ENCODE measurements around the gene KLHL26. TPM values are rescaled to one million over a fixed set of nuclear protein-coding genes. Genes with fewer than 3 reads are reported as not detected.

Gene KLHL26
- polyA plus RNA-seq, 1 donor from 2014 or later = 4.7 TPM

DNA sequence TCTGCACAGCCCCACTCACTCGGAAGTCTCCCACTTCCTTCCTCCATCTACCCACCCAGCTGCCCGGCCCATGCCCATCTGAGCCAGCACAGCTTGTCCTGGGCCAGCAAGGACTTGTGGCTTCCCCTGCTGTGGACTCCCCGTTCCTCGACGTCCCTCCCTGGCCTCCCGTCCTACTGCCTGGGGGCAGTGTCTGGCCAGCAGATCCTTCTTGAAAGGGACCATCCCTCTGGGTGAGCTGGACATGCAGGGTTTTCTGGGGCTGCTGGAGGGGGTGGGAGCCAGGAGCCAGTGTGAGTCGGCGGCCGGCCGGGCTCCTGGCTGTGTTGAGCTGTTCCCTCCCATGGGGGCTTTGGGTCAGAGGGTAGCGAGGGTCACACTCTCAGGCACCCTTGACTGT lies 73.4 kb downstream of the KLHL26 start:
- Histone ChIP-seq H3K4me2 (ENCODE audit: low read length) (no peak overlapping the region), H3F3A (ENCODE audit: insufficient read depth, low read length, poor library complexity, severe bottlenecking) (no peaks in the 10 kb centered on the region), H3K4me3 (ENCODE audit: low read length) (no peak overlapping the region), H3K36me3 (ENCODE audit: insufficient read depth, low read length) (no peaks in the 10 kb centered on the region), H3K27me3 (ENCODE audit: insufficient read depth, low read depth, low read length) (no peaks in the 10 kb centered on the region), H3K79me2 (replicated peaks; ENCODE audit: insufficient read depth, low read length) (peaks cover 8% of the 10 kb centered on the region), H3K9ac (ENCODE audit: low read length) (no peak overlapping the region), H3K27ac (ENCODE audit: low read length) (no peak overlapping the region), H3K9me3 (ENCODE audit: low read length) (no peaks in the 10 kb centered on the region), H4K20me1 (ENCODE audit: insufficient read depth) (no peaks in the 10 kb centered on the region), H3K9me2 (ENCODE audit: insufficient read depth, low read length) (no peaks in the 10 kb centered on the region), H2AFZ (ENCODE audit: low read depth, low read length) (no peak overlapping the region)
- TF ChIP-seq, protein P1, sequence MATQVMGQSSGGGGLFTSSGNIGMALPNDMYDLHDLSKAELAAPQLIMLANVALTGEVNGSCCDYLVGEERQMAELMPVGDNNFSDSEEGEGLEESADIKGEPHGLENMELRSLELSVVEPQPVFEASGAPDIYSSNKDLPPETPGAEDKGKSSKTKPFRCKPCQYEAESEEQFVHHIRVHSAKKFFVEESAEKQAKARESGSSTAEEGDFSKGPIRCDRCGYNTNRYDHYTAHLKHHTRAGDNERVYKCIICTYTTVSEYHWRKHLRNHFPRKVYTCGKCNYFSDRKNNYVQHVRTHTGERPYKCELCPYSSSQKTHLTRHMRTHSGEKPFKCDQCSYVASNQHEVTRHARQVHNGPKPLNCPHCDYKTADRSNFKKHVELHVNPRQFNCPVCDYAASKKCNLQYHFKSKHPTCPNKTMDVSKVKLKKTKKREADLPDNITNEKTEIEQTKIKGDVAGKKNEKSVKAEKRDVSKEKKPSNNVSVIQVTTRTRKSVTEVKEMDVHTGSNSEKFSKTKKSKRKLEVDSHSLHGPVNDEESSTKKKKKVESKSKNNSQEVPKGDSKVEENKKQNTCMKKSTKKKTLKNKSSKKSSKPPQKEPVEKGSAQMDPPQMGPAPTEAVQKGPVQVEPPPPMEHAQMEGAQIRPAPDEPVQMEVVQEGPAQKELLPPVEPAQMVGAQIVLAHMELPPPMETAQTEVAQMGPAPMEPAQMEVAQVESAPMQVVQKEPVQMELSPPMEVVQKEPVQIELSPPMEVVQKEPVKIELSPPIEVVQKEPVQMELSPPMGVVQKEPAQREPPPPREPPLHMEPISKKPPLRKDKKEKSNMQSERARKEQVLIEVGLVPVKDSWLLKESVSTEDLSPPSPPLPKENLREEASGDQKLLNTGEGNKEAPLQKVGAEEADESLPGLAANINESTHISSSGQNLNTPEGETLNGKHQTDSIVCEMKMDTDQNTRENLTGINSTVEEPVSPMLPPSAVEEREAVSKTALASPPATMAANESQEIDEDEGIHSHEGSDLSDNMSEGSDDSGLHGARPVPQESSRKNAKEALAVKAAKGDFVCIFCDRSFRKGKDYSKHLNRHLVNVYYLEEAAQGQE (IDR thresholded peaks at IDR 0.05; ENCODE audit: borderline replicate concordance) = no peak
- TF ChIP-seq TAF1 (IDR thresholded peaks at IDR 0.05; ENCODE audit: low read depth) (no peak), MXI1 (conservative IDR thresholded peaks at IDR 0.05; ENCODE audit: poor library complexity, severe bottlenecking) (no peak), SMC3 (conservative IDR thresholded peaks at IDR 0.05; ENCODE audit: poor library complexity) (no peak), POLR2AphosphoS5 (IDR thresholded peaks at IDR 0.05) (no peak), EZH2 (IDR thresholded peaks at IDR 0.05; ENCODE audit: borderline replicate concordance, insufficient read depth, low read length, poor library complexity, severe bottlenecking) (no peak), EP300 (conservative IDR thresholded peaks at IDR 0.05; ENCODE audit: poor library complexity, severe bottlenecking) (no peak), RAD21 (conservative IDR thresholded peaks at IDR 0.05) (no peak)
- TF ChIP-seq, protein P2, sequence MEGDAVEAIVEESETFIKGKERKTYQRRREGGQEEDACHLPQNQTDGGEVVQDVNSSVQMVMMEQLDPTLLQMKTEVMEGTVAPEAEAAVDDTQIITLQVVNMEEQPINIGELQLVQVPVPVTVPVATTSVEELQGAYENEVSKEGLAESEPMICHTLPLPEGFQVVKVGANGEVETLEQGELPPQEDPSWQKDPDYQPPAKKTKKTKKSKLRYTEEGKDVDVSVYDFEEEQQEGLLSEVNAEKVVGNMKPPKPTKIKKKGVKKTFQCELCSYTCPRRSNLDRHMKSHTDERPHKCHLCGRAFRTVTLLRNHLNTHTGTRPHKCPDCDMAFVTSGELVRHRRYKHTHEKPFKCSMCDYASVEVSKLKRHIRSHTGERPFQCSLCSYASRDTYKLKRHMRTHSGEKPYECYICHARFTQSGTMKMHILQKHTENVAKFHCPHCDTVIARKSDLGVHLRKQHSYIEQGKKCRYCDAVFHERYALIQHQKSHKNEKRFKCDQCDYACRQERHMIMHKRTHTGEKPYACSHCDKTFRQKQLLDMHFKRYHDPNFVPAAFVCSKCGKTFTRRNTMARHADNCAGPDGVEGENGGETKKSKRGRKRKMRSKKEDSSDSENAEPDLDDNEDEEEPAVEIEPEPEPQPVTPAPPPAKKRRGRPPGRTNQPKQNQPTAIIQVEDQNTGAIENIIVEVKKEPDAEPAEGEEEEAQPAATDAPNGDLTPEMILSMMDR (IDR thresholded peaks at IDR 0.05; ENCODE audit: poor library complexity, severe bottlenecking) = no peak

DNA sequence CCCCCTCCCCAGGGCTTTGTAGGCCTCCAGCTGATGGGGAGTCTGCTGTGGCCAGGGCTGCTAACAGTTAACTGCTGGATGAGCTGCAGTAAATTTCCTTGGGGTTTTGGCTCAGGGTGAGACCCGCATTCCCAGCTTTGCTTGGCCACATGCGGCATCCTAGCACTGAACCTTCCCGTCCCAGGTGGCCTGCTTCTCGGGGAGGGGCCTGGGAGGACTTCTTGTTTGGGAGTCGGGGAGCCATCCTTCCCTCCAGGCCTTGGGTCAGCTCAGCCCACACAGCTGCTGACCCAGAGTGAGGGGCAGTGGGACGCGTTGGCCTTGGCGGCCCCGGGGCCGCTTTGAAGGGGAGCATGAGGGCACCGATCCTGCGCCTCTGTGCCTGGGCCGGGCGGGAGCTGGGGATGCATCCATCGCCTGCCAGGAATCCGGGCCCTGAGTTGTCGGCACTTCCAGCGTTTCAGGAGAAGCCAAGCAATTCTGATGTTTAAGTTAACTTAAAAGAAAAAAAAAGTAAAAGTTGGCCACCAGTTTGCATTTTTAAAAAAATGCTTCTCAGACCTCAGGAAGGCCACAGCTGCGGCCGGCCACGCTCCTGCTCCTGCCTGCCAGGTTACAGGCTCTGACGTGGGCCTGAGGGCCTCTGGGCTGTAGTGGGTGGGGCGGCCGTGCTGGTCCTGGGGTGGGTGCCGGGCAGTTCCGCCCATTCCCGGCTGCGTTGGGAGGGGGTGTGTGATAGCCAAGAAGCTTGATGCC lies 74.3 kb downstream of the KLHL26 start:
- Histone ChIP-seq H3K9me2 (ENCODE audit: insufficient read depth, low read length) (no peaks in the 10 kb centered on the region), H3K27me3 (ENCODE audit: insufficient read depth, low read depth, low read length) (no peaks in the 10 kb centered on the region), H3K9ac (ENCODE audit: low read length) (no peak overlapping the region), H3K36me3 (ENCODE audit: insufficient read depth, low read length) (no peaks in the 10 kb centered on the region), H3K27ac (ENCODE audit: low read length) (no peak overlapping the region), H3K9me3 (ENCODE audit: low read length) (no peaks in the 10 kb centered on the region), H3K4me2 (ENCODE audit: low read length) (no peak overlapping the region), H4K20me1 (ENCODE audit: insufficient read depth) (no peaks in the 10 kb centered on the region), H3K4me3 (ENCODE audit: low read length) (no peak overlapping the region), H2AFZ (ENCODE audit: low read depth, low read length) (no peak overlapping the region), H3F3A (ENCODE audit: insufficient read depth, low read length, poor library complexity, severe bottlenecking) (no peaks in the 10 kb centered on the region), H3K79me2 (replicated peaks; ENCODE audit: insufficient read depth, low read length) (peaks cover 8% of the 10 kb centered on the region)
- TF ChIP-seq RAD21 (conservative IDR thresholded peaks at IDR 0.05) (no peak), EZH2 (IDR thresholded peaks at IDR 0.05; ENCODE audit: borderline replicate concordance, insufficient read depth, low read length, poor library complexity, severe bottlenecking) (no peak)

Measured in neural cell (in vitro differentiated cells).